ENCODE measurements around the gene UBXN11. TPM values are rescaled to one million over a fixed set of nuclear protein-coding genes. Genes with fewer than 3 reads are reported as not detected.

Gene UBXN11
- 4.0 and 12.0 TPM in 2 replicates for total RNA-seq (2014; rRNA removed; shearing (Covaris generic))

DNA sequence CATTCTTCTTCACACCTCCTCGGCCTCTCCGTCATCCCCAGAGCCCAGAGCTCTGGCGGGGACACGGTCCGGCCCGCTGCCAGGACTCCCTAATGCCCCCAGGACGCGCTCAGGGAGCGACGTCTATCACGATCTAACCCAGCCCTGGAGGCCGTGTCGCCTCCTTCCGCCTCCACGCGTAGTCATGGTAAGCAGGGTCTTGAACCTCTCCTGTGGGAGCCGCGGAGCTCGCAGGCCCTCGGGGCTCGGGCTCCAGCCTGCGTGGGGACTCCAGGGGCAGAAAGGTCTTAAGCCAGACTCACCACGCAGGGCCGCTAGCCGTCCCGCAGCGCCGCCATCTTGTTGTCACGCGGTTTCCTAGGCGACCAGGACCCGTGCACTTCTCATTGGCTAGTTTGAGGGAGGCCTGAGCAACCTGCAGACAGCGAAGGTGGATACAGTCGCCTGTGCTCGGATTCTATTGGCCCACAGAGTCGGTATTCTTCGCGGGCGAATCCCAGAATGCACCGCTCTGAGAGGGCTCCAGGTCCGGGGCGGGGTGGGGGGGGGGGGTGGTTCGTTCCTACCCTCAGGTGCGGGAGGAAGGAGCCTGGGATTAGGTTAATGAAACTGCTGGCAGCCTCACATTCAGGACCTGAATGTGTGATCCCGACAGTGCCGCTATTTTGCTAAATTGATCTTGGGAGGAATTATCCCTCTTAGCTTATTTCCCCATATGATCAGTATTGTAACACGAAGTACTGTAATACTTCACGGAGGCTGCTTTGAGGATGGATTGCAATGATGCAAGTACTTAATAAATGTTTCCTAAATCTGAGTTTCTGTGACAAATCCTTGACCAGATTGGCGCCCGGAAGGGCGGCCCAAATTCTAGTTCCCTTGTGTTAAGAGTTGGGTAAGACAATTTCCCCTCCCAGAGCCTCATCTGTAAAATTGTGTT is at the start of gene UBXN11:
TSS of gene UBXN11 (minus strand) at position 347 of the 940 bp plus-strand sequence. CDS start 3,753 bp downstream, outside the sequence.
- no peaks in the 10 kb centered on the region for H3K36me3 ChIP-seq
- peak within 1 kb of the TSS; percentile 47 for H3K27ac ChIP-seq
- H3K4me3 ChIP-seq = peak within 1 kb of the TSS; percentile 58
- peaks cover 16% of the 10 kb centered on the region for H3K4me1 ChIP-seq (replicated peaks)
- DNase-seq (ENCODE audit: low read depth in 1 of 2, low spot score in 2 of 2) = peak; percentile 76 to 94
- H3K27me3 ChIP-seq (replicated peaks) = no peaks in the 10 kb centered on the region
- no peaks in the 10 kb centered on the region for H3K9me3 ChIP-seq (replicated peaks)

GRCh38 chr1:26356106-26356505 is 49.7 kb upstream of the UBXN11 start:
- Histone ChIP-seq H3K4me1 (replicated peaks) (peaks cover 18% of the 10 kb centered on the region), H3K9me3 (replicated peaks) (no peaks in the 10 kb centered on the region), H3K27ac (no peak overlapping the region), H3K4me3 (no peak overlapping the region), H3K27me3 (replicated peaks) (peaks cover 38% of the 10 kb centered on the region), H3K36me3 (no peaks in the 10 kb centered on the region)
- no peak for DNase-seq (ENCODE audit: low read depth in 1 of 2, low spot score in 2 of 2)

GRCh38 chr1:26354972-26355371 is 48.5 kb upstream of the UBXN11 start:
- H3K9me3 ChIP-seq (replicated peaks) = no peaks in the 10 kb centered on the region
- H3K36me3 ChIP-seq = no peaks in the 10 kb centered on the region
- peaks cover 16% of the 10 kb centered on the region for H3K4me1 ChIP-seq (replicated peaks)
- H3K27me3 ChIP-seq (replicated peaks) = peaks cover 27% of the 10 kb centered on the region
- DNase-seq (ENCODE audit: low read depth in 1 of 2, low spot score in 2 of 2) = no peak
- no peak overlapping the region for H3K4me3 ChIP-seq
- H3K27ac ChIP-seq = no peak overlapping the region

- Histone ChIP-seq H3K4me1 (replicated peaks) (peaks cover 16% of the 10 kb centered on the region), H3K36me3 (no peaks in the 10 kb centered on the region), H3K9me3 (replicated peaks) (no peaks in the 10 kb centered on the region), H3K27ac (no peak within 1 kb of the TSS), H3K4me3 (no peak within 1 kb of the TSS), H3K27me3 (replicated peaks) (peaks cover 21% of the 10 kb centered on the region)
- no peak for DNase-seq (ENCODE audit: low read depth in 1 of 2, low spot score in 2 of 2)
These were observed 47.8 kb upstream of the UBXN11 start, which contains the start of gene CRYBG2 for GRCh38 chr1:26353976-26354820. TSS of gene CRYBG2 (minus strand) at chr1:26354130. CDS start at chr1:26346657, 7,473 bp downstream.

DNA sequence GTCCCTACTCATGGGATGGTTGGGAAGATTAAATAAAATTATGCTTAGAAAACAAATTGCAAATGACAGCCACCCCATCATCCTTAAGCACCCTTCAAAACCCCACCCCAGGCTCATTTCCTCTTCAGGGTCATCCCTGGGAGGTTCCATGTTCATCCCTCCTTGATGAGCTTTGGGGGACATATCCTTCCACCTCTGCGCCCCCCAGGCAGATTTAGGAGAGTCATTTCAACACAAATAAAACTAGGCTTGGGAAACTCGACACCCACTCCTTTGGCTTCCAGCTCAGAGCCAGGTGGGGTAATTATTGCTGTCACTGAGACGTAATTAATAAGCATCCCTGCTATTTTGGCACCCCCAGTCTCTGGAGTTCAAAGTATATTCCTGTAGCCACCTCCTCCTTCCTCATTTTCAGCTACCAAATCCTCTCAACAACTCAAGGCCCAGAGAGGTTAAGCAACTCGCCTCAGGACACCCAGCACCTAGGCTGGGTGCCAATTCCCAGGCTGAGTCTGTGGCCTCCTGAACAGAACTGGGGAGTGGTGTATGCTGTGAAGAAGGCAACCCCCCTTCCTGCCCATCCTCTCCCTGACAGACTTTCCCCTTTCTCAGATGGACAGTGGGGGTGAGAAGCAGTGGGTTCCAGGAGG is 46.9 kb upstream of the UBXN11 start:
- H3K36me3 ChIP-seq = no peaks in the 10 kb centered on the region
- no peak overlapping the region for H3K27ac ChIP-seq
- no peak overlapping the region for H3K4me3 ChIP-seq
- H3K4me1 ChIP-seq (replicated peaks) = peaks cover 16% of the 10 kb centered on the region
- DNase-seq (ENCODE audit: low read depth in 1 of 2, low spot score in 2 of 2) = no peak
- H3K9me3 ChIP-seq (replicated peaks) = no peaks in the 10 kb centered on the region
- H3K27me3 ChIP-seq (replicated peaks) = peaks cover 13% of the 10 kb centered on the region

- H3K27ac ChIP-seq = no peak overlapping the region
- no peaks in the 10 kb centered on the region for H3K36me3 ChIP-seq
- H3K4me1 ChIP-seq (replicated peaks) = peaks cover 16% of the 10 kb centered on the region
- H3K4me3 ChIP-seq = no peak overlapping the region
- DNase-seq (ENCODE audit: low read depth in 1 of 2, low spot score in 2 of 2) = no peak
- 0 out of 2 replicates have a peak, but pooled peaks cover 13% of the 10 kb centered on the region for H3K27me3 ChIP-seq (replicated peaks)
- no peaks in the 10 kb centered on the region for H3K9me3 ChIP-seq (replicated peaks)
These were observed 45.9 kb upstream of the UBXN11 start for GRCh38 chr1:26352338-26352679.

GRCh38 chr1:26351590-26352337 is 45.3 kb upstream of the UBXN11 start:
- no peak overlapping the region for H3K4me3 ChIP-seq
- H3K27me3 ChIP-seq (replicated peaks) = 0 out of 2 replicates have a peak, but pooled peaks cover 13% of the 10 kb centered on the region
- no peaks in the 10 kb centered on the region for H3K9me3 ChIP-seq (replicated peaks)
- H3K27ac ChIP-seq = no peak overlapping the region
- H3K36me3 ChIP-seq = no peaks in the 10 kb centered on the region
- no peak for DNase-seq (ENCODE audit: low read depth in 1 of 2, low spot score in 2 of 2)
- peaks cover 16% of the 10 kb centered on the region for H3K4me1 ChIP-seq (replicated peaks)

DNA sequence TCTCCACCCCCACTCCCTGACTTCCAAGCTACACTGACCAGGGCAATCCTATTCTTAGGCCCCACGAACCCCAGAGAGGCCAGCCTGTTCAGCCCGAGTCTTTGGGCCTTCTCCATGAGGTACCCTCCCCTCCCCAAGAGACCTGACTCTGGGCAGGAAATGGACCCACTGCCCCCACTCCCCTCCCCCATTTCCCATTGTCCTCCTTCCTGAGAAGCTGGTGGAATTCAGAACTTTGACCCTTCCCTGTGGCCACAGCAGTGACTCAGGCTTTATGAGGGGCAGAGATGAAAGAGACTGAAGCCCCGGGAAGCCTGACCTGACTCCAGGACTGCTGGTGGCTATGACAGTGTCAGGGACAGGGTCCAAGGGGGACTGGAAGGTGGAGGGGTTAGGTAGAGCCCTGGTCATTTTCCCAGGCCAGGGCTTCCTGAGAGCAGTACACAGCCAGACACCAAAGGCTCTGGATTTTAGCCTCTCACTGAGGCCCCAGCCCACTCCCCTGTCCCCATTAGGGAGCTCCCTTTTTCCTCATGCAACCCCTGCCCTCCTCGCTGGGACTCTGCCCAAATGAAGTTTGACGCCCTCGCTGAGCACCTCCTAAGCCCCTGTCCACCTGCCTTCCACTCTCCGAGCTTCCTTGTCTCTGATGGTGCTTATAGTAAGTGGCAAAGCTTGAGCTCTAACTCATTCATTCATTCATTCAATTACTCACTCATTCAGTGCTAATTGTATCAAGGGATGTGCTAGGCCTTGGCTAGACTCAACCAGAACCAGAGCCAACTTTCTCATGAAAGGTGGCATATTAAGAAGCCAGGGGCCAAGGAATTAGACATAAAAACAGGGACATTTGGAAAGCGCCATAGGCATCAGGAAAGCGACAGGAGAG is 44.5 kb upstream of the UBXN11 start:
- peak in 1 of 2 experiments; percentile 31 for DNase-seq (ENCODE audit: low read depth in 1 of 2, low spot score in 2 of 2)
- no peaks in the 10 kb centered on the region for H3K9me3 ChIP-seq (replicated peaks)
- H3K4me3 ChIP-seq = no peak overlapping the region
- H3K4me1 ChIP-seq (replicated peaks) = peaks cover 16% of the 10 kb centered on the region
- H3K27me3 ChIP-seq (replicated peaks) = 0 out of 2 replicates have a peak, but pooled peaks cover 6% of the 10 kb centered on the region
- H3K36me3 ChIP-seq = no peaks in the 10 kb centered on the region
- no peak overlapping the region for H3K27ac ChIP-seq

DNA sequence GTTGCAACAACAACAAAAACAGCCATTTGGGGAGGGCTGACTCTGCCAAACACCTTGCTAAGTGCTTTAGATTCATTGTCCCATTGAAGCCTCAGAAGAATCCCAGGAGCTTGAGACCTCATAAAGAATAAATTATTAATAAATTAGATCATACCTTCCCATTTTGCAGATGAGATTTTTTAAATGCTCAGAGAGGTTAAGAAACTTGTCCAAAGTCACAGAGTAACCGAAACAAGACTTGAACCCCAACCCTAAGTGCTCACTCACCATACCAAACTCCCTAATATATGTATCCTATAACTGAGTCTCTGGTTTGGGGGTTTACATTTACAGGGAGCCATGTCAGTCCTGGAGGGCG is 43.9 kb upstream of the UBXN11 start:
- Histone ChIP-seq H3K27me3 (replicated peaks) (no peaks in the 10 kb centered on the region), H3K4me3 (no peak overlapping the region), H3K27ac (no peak overlapping the region), H3K4me1 (replicated peaks) (peaks cover 16% of the 10 kb centered on the region), H3K9me3 (replicated peaks) (no peaks in the 10 kb centered on the region), H3K36me3 (no peaks in the 10 kb centered on the region)
- no peak for DNase-seq (ENCODE audit: low read depth in 1 of 2, low spot score in 2 of 2)

GRCh38 chr1:26349877-26350244 is 43.4 kb upstream of the UBXN11 start:
- no peak overlapping the region for H3K4me3 ChIP-seq
- H3K9me3 ChIP-seq (replicated peaks) = no peaks in the 10 kb centered on the region
- H3K36me3 ChIP-seq = no peaks in the 10 kb centered on the region
- no peak overlapping the region for H3K27ac ChIP-seq
- H3K27me3 ChIP-seq (replicated peaks) = no peaks in the 10 kb centered on the region
- peaks cover 16% of the 10 kb centered on the region for H3K4me1 ChIP-seq (replicated peaks)
- no peak for DNase-seq (ENCODE audit: low read depth in 1 of 2, low spot score in 2 of 2)

DNA sequence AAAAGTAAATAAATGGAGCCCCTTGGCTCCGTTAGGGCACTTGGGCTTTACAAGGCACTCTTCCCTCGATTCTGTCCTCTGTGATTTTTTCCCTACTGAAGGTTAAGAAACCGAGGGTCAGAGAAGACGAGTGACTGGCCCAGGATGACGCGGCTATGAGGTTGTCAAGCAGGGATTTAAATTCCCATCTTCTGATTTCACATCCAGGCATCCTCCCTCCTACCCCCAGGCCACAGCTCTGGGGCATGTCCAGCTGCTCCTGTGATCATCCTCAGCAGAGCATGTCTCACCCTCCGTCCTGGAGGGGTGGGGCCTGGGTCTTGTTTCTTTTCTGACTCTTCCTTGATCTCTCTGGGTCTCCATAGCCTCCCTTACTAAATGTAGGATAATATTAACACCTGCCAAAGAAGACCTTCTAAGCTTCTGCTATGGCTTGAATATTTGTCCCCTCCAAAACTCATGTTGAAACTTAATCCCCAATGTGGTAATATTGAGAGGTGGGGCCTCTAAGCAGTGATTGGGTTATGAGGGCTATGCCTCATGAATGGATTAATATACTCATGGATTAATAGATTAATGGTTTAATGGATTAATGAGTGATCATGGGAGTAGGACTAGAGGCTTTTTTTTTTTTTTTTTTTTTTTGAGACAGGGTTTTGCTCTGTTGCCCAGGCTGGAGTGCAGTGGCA is 42.9 kb upstream of the UBXN11 start:
- Histone ChIP-seq H3K9me3 (replicated peaks) (no peaks in the 10 kb centered on the region), H3K4me3 (no peak overlapping the region), H3K27ac (no peak overlapping the region), H3K27me3 (replicated peaks) (no peaks in the 10 kb centered on the region), H3K4me1 (replicated peaks) (peaks cover 16% of the 10 kb centered on the region), H3K36me3 (no peaks in the 10 kb centered on the region)
- peak in 1 of 2 experiments; percentile 11 for DNase-seq (ENCODE audit: low read depth in 1 of 2, low spot score in 2 of 2)

All from SJSA1 (cell line).